ENCODE measurements around the gene MBD6.

MBD6 gene

GRCh38 chr12:57475271-57476161, 47.1 kb upstream of the MBD6 start:
- ATAC-seq, result peak; percentile 68
- no peak for TF ChIP-seq RARB (CRISPR knock-in tag; IDR thresholded peaks at IDR 0.05)
- TF ChIP-seq ISL1 (CRISPR knock-in tag; IDR thresholded peaks at IDR 0.05), result no peak
- no peak for TF ChIP-seq ZNF8 (CRISPR knock-in tag; IDR thresholded peaks at IDR 0.05)
- no peak for TF ChIP-seq ARNTL (CRISPR knock-in tag; IDR thresholded peaks at IDR 0.05; ENCODE audit: borderline replicate concordance, low read depth)
- no peak for TF ChIP-seq OSR1 (CRISPR knock-in tag; IDR thresholded peaks at IDR 0.05)
- no peak for TF ChIP-seq ZFP30 (CRISPR knock-in tag; IDR thresholded peaks at IDR 0.05)
- TF ChIP-seq CSRNP3 (CRISPR knock-in tag; IDR thresholded peaks at IDR 0.05), result no peak
- TF ChIP-seq CSDC2 (CRISPR knock-in tag; IDR thresholded peaks at IDR 0.05), result no peak
- no peak for TF ChIP-seq TSHZ2 (CRISPR knock-in tag; IDR thresholded peaks at IDR 0.05)
- no peak for TF ChIP-seq ZC3H10 (CRISPR knock-in tag; IDR thresholded peaks at IDR 0.05)
- TF ChIP-seq ESRRG (CRISPR knock-in tag; IDR thresholded peaks at IDR 0.05), result no peak
- TF ChIP-seq BACH2 (CRISPR knock-in tag; IDR thresholded peaks at IDR 0.05; ENCODE audit: borderline replicate concordance), result no peak
- TF ChIP-seq ZNF70 (CRISPR knock-in tag; IDR thresholded peaks at IDR 0.05), result no peak
- no peak for TF ChIP-seq POU6F1 (CRISPR knock-in tag; IDR thresholded peaks at IDR 0.05; ENCODE audit: borderline replicate concordance, low read depth)
- no peak for TF ChIP-seq TOX (CRISPR knock-in tag; IDR thresholded peaks at IDR 0.05; ENCODE audit: borderline replicate concordance)
- TF ChIP-seq PPARA (CRISPR knock-in tag; IDR thresholded peaks at IDR 0.05; ENCODE audit: borderline replicate concordance), result no peak
- no peak for TF ChIP-seq TCF4 (CRISPR knock-in tag; IDR thresholded peaks at IDR 0.05; ENCODE audit: borderline replicate concordance)
- TF ChIP-seq PATZ1 (CRISPR knock-in tag; IDR thresholded peaks at IDR 0.05; ENCODE audit: borderline replicate concordance), result no peak
- no peak for TF ChIP-seq CREB5 (CRISPR knock-in tag; IDR thresholded peaks at IDR 0.05; ENCODE audit: low read depth)

GRCh38 chr12:57476162-57476992, 46.2 kb upstream of the MBD6 start:
- peak; percentile 4; the same call in 1 of the 3 replicates for ATAC-seq
- TF ChIP-seq PPARA (CRISPR knock-in tag; IDR thresholded peaks at IDR 0.05; ENCODE audit: borderline replicate concordance) (no peak), CSDC2 (CRISPR knock-in tag; IDR thresholded peaks at IDR 0.05) (no peak), TCF4 (CRISPR knock-in tag; IDR thresholded peaks at IDR 0.05; ENCODE audit: borderline replicate concordance) (no peak), OSR1 (CRISPR knock-in tag; IDR thresholded peaks at IDR 0.05) (no peak), ESRRG (CRISPR knock-in tag; IDR thresholded peaks at IDR 0.05) (no peak), TSHZ2 (CRISPR knock-in tag; IDR thresholded peaks at IDR 0.05) (no peak), ZC3H10 (CRISPR knock-in tag; IDR thresholded peaks at IDR 0.05) (no peak), PATZ1 (CRISPR knock-in tag; IDR thresholded peaks at IDR 0.05; ENCODE audit: borderline replicate concordance) (no peak), ZNF8 (CRISPR knock-in tag; IDR thresholded peaks at IDR 0.05) (no peak), RARB (CRISPR knock-in tag; IDR thresholded peaks at IDR 0.05) (no peak), ISL1 (CRISPR knock-in tag; IDR thresholded peaks at IDR 0.05) (no peak), ZNF565 (CRISPR knock-in tag; conservative IDR thresholded peaks at IDR 0.05; ENCODE audit: low read depth) (no peak)

All from SK-N-SH treated with all-trans-retinoic acid at 6 μM for 48 hours (cell line).